ENCODE data around the gene DOP1B.

The DOP1B gene

DNA sequence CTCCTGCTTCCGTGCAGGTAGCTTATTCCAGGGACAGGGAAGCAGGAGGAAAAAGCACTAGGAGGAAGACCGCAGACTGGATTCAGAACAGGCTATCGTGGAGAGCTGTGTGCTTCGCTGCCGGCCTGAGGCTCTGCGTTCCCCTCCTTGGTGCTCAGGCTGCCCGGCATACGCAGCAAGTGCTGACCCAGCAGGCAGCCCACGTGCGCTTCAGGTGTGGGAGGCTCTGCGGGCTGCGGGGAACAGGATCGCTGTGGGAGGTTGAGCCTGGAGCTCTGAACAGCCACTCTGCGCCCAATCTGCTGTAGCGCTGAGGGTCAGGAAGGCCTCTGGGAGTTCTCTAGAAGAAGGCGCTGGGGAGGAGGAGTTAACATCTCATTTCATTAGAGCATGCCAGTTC, 27.9 kb downstream of the DOP1B start:
- Histone ChIP-seq H3K4me3 (ENCODE audit: low read depth, low read length, poor library complexity, severe bottlenecking) (no peak overlapping the region), H3K9ac (ENCODE audit: low read length) (no peak overlapping the region), H3K36me3 (ENCODE audit: insufficient read depth, low read length) (no peaks in the 10 kb centered on the region), H3K9me2 (ENCODE audit: low read depth, low read length) (no peaks in the 10 kb centered on the region), H3K4me1 (ENCODE audit: insufficient read depth, low read length, severe bottlenecking) (peaks cover 15% of the 10 kb centered on the region), H2AFZ (ENCODE audit: low read length) (no peak overlapping the region), H3K4me2 (ENCODE audit: low read length) (no peak overlapping the region), H3K27ac (ENCODE audit: low read depth, low read length, poor library complexity, severe bottlenecking) (no peak overlapping the region), H3K27me3 (ENCODE audit: insufficient read depth, low read length) (no peaks in the 10 kb centered on the region), H4K20me1 (ENCODE audit: insufficient read depth, low read length) (no peaks in the 10 kb centered on the region), H3K79me2 (ENCODE audit: insufficient read depth, low read length) (no peaks in the 10 kb centered on the region), H3F3A (ENCODE audit: insufficient read depth, low read length) (0 out of 2 replicates have a peak, but pooled peaks cover 3% of the 10 kb centered on the region), H3K9me3 (ENCODE audit: low read length) (no peaks in the 10 kb centered on the region)
- TF ChIP-seq, protein P1, sequence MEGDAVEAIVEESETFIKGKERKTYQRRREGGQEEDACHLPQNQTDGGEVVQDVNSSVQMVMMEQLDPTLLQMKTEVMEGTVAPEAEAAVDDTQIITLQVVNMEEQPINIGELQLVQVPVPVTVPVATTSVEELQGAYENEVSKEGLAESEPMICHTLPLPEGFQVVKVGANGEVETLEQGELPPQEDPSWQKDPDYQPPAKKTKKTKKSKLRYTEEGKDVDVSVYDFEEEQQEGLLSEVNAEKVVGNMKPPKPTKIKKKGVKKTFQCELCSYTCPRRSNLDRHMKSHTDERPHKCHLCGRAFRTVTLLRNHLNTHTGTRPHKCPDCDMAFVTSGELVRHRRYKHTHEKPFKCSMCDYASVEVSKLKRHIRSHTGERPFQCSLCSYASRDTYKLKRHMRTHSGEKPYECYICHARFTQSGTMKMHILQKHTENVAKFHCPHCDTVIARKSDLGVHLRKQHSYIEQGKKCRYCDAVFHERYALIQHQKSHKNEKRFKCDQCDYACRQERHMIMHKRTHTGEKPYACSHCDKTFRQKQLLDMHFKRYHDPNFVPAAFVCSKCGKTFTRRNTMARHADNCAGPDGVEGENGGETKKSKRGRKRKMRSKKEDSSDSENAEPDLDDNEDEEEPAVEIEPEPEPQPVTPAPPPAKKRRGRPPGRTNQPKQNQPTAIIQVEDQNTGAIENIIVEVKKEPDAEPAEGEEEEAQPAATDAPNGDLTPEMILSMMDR (IDR thresholded peaks at IDR 0.05; ENCODE audit: low read length): no peak
- no peak for TF ChIP-seq EZH2 (IDR thresholded peaks at IDR 0.05; ENCODE audit: borderline replicate concordance, low read length)

DNA sequence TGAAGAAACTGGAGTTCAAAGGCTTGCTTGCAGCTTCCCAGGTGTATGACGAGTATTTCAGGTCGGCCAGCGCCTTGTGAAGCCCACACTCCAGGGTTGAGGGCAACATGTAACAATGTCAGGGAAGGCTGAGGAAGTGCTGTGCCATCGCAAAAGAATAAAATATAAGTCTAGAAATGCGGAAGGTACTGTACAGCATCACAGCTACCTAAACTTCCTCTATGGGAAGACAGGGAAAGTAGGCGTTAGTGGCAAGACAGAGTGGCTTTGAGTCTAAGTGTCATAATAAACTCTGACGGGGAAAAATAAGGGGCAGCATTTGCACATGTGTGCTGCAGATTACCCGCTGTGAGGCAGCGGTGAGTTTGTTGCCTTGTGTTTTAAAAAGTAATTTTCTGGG, 28.9 kb downstream of the DOP1B start:
- no peak overlapping the region for H2AFZ ChIP-seq (ENCODE audit: low read length)
- no peak overlapping the region for H3K27ac ChIP-seq (ENCODE audit: low read depth, low read length, poor library complexity, severe bottlenecking)
- H3K4me3 ChIP-seq (ENCODE audit: low read depth, low read length, poor library complexity, severe bottlenecking): no peak overlapping the region
- no peak overlapping the region for H3K4me2 ChIP-seq (ENCODE audit: low read length)
- H3K36me3 ChIP-seq (ENCODE audit: insufficient read depth, low read length): no peaks in the 10 kb centered on the region
- peaks cover 15% of the 10 kb centered on the region for H3K4me1 ChIP-seq (ENCODE audit: insufficient read depth, low read length, severe bottlenecking)
- 0 out of 2 replicates have a peak, but pooled peaks cover 3% of the 10 kb centered on the region for H3F3A ChIP-seq (ENCODE audit: insufficient read depth, low read length)
- H3K79me2 ChIP-seq (ENCODE audit: insufficient read depth, low read length): no peaks in the 10 kb centered on the region
- TF ChIP-seq, protein P1 (IDR thresholded peaks at IDR 0.05; ENCODE audit: low read length): no peak
- TF ChIP-seq EZH2 (IDR thresholded peaks at IDR 0.05; ENCODE audit: borderline replicate concordance, low read length): no peak
- H3K27me3 ChIP-seq (ENCODE audit: insufficient read depth, low read length): no peaks in the 10 kb centered on the region
- no peaks in the 10 kb centered on the region for H3K9me3 ChIP-seq (ENCODE audit: low read length)
- no peaks in the 10 kb centered on the region for H4K20me1 ChIP-seq (ENCODE audit: insufficient read depth, low read length)
- H3K9me2 ChIP-seq (ENCODE audit: low read depth, low read length): no peaks in the 10 kb centered on the region
- H3K9ac ChIP-seq (ENCODE audit: low read length): no peak overlapping the region

DNA sequence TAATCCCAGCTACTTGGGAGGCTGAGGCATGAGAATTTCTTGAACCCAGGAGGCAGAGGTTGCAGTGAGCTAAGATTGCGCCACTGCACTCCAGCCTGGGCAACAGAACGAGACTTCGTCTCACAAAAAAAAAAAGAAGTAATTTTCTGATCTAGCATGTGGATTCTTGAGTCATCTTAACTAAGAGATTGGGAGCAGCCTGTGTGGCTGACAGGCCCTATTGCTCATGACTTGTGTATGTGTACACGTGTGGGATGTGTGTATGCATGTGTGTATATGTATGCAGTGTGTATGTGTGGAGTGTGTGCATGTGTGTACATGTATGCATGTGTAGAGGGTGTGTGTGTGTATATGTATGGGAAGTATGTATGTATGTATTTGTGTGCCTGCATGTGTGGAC, 29.5 kb downstream of the DOP1B start:
- H3K4me1 ChIP-seq (ENCODE audit: insufficient read depth, low read length, severe bottlenecking): peaks cover 13% of the 10 kb centered on the region
- no peaks in the 10 kb centered on the region for H3K27me3 ChIP-seq (ENCODE audit: insufficient read depth, low read length)

More for the DNA sequence above, 29.5 kb downstream of the DOP1B start:
- Histone ChIP-seq H3F3A (ENCODE audit: insufficient read depth, low read length) (0 out of 2 replicates have a peak, but pooled peaks cover 3% of the 10 kb centered on the region), H3K9me3 (ENCODE audit: low read length) (no peaks in the 10 kb centered on the region), H2AFZ (ENCODE audit: low read length) (no peak overlapping the region), H3K4me2 (ENCODE audit: low read length) (no peak overlapping the region), H3K27ac (ENCODE audit: low read depth, low read length, poor library complexity, severe bottlenecking) (no peak overlapping the region), H3K9ac (ENCODE audit: low read length) (no peak overlapping the region), H3K36me3 (ENCODE audit: insufficient read depth, low read length) (no peaks in the 10 kb centered on the region), H3K79me2 (ENCODE audit: insufficient read depth, low read length) (no peaks in the 10 kb centered on the region), H4K20me1 (ENCODE audit: insufficient read depth, low read length) (no peaks in the 10 kb centered on the region), H3K9me2 (ENCODE audit: low read depth, low read length) (no peaks in the 10 kb centered on the region), H3K4me3 (ENCODE audit: low read depth, low read length, poor library complexity, severe bottlenecking) (no peak overlapping the region)
- TF ChIP-seq EZH2 (IDR thresholded peaks at IDR 0.05; ENCODE audit: borderline replicate concordance, low read length): no peak
- TF ChIP-seq, protein P1 (IDR thresholded peaks at IDR 0.05; ENCODE audit: low read length): no peak
